Stomach (tissue), 9 donors: Measurements from ENCODE around the gene SYNE3. TPM values are rescaled to one million over a fixed set of nuclear protein-coding genes. Genes with fewer than 3 reads are reported as not detected.
A peak's percentile ranks its signal among the peaks of the same experiment; 100 is the strongest.

Experiments
- DNase-seq, 2 donors: peaks; one replicate each; pipeline versions ENCODE4 v3.0.0 to v3.0.0-alpha.2; 2013 to 2019
- H3K27ac ChIP-seq, 5 donors: fragments of 200-600 bp in 4 of 5; sonication (generic) in 4 of 5; one replicate each; pipeline ENCODE4 v1.5.1; 2013 to 2019; ENCODE audit warnings: mild to moderate bottlenecking in 1 of 5, moderate library complexity in 1 of 5
- H3K27me3 ChIP-seq, 3 donors: fragments of 200-600 bp; sonication (generic); one replicate each; pipeline ENCODE4 v1.5.1; 2017 to 2019; ENCODE audit warnings: mixed run types in 1 of 3
- H3K36me3 ChIP-seq, 4 donors: fragments of 200-600 bp; sonication (generic); 1 replicate in 3 of 4; 2 replicates in 1 of 4; pipeline ENCODE4 v1.5.1; 2016 to 2019
- H3K4me1 ChIP-seq, 4 donors: fragments of 200-600 bp; sonication (generic); one replicate each; pipeline ENCODE4 v1.5.1; 2016 to 2019
- H3K4me3 ChIP-seq, 4 donors: fragments of 200-600 bp; sonication (generic) in 3 of 4; one replicate each; pipeline ENCODE4 v1.5.1; 2016 to 2019; ENCODE audit warnings: mild to moderate bottlenecking in 1 of 4
- H3K9me3 ChIP-seq, 4 donors: fragments of 200-600 bp; sonication (generic); one replicate each; pipeline ENCODE4 v1.5.1; 2016 to 2019
- CTCF ChIP-seq, 7 experiments: fragments of 450-650 bp in 4 of 7; fragments of 200-600 bp in 3 of 7; sonication (generic) in 3 of 7; IDR thresholded peaks; one replicate each; pipeline ENCODE4 v1.5.1; 2016 to 2019; ENCODE audit warnings: antibody characterized with exemption in 7 of 7, control low read depth in 2 of 7, mild to moderate bottlenecking in 1 of 7
- EP300 ChIP-seq: sonication (generic); formaldehyde crosslinking; IDR thresholded peaks from one replicate; pipeline ENCODE4 v1.6.1; 2017; ENCODE audit warnings: antibody characterized with exemption
- POLR2A ChIP-seq, 4 donors: fragments of 450-650 bp; IDR thresholded peaks; one replicate each; pipeline ENCODE4 v1.6.1; 2016; ENCODE audit warnings: antibody characterized with exemption in 4 of 4, control low read depth in 2 of 4, mild to moderate bottlenecking in 1 of 4, moderate library complexity in 1 of 4
- POLR2AphosphoS5 ChIP-seq, 3 donors: sonication (generic); formaldehyde crosslinking; IDR thresholded peaks; one replicate each; pipeline ENCODE4 v1.6.1; 2016; ENCODE audit warnings: antibody characterized with exemption in 3 of 3
- WGBS, 5 donors: extraction: QIAGEN DNeasy Blood & Tissue Kit in 3 of 5; methylation state at CpG; one replicate each; pipeline versions ENCODE4 v1.1.5 to v1.1.7; 2013 to 2018; 5-methylcytosine and 5-hydroxymethylcytosine counted together
- intact Hi-C: fragments of 100-400 bp; cut with DNase I; formaldehyde crosslinking; loops from one replicate; pipeline ENCODE4 v1.15.1; 2023; ENCODE audit warnings: low total_unique reads
- polyA plus RNA-seq, 3 donors: library from polyadenylated mRNA; stranded (reverse); fragments of 200-250 nt; gene quantifications; one replicate each; pipeline ENCODE4 v1.2.3, GENCODE V29; 2013
- total RNA-seq, 5 donors: library from RNA; depleted of rRNA; stranded (reverse); fragments of >200 nt; gene quantifications; one replicate each; pipeline versions ENCODE4 v1.1.0 to v1.2.3, GENCODE V29; 2014 to 2016
- donor health status: healthy with polysubstance abuse.
- donor health status: Bipolar disorder and iron deficiency.
- donor health status: healthy.

Gene SYNE3
- total and polyA plus RNA-seq, 8 donors = 0.58 to 85.2 (median 5.9) TPM

DNA sequence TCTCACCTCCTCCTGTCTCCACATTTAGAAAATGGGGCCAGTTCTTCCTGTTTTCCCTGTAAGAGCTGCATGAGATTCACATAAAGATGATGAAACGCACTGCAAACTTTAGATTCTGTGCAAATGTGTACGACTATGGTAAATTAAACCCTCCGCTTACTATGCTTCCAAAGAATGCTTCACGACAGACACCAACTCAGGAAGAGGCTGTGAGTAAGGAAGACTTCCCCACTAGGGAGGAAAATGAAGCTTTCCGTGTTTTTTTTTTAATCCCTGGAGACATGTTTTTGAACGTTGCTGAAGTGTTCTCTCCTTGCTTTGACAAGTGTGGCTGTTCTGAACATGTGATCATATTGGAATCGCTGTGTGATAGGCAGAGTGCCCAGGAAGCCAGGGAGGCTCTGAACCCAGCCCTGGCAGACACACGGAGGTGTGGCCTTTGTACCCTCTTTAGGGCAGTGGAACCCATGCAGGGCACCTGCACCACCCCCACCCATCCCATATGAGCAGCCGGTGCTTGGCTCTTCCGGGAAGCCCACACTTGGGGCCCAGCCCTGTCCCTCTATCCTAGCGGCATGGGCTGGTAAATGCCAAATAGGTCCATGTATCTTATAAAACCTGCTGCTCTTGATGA is 7.5 kb upstream of the SYNE3 start:
- intact Hi-C loops = no loop called here
- no peak for TF ChIP-seq CTCF (IDR thresholded peaks at IDR 0.05)
- TF ChIP-seq POLR2A (IDR thresholded peaks at IDR 0.05) = no peak
- TF ChIP-seq POLR2AphosphoS5 (IDR thresholded peaks at IDR 0.05) = no peak
- no peak for TF ChIP-seq EP300
- Histone ChIP-seq H3K36me3 (peaks cover 0 to 3% (median 0%) of the 10 kb centered on the region in 4 donors), H3K4me1 (peaks cover 29 to 80% (median 47%) of the 10 kb centered on the region in 4 donors), H3K27ac (peak overlapping the region; percentile 25 to 51 (median 33)), H3K27me3 (no peaks in the 10 kb centered on the region), H3K9me3 (no peaks in the 10 kb centered on the region), H3K4me3 (no peak overlapping the region)
- peak; percentile 45 to 56 for DNase-seq
- 27 to 41% (median 31%) methylated on average over 11 of the region's 11 CpGs for WGBS, 5 donors

GRCh38 chr14:95523051-95523814 is 6.8 kb upstream of the SYNE3 start:
- Histone ChIP-seq H3K27me3 (no peaks in the 10 kb centered on the region), H3K36me3 (peaks cover 0 to 3% (median 0%) of the 10 kb centered on the region in 4 donors), H3K4me1 (peaks cover 33 to 87% (median 54%) of the 10 kb centered on the region in 4 donors), H3K27ac (peak overlapping the region in 4 of 5 donors; percentile 25 to 43 (median 30)), H3K9me3 (no peaks in the 10 kb centered on the region), H3K4me3 (no peak overlapping the region)
- TF ChIP-seq CTCF (IDR thresholded peaks at IDR 0.05) (no peak), POLR2A (IDR thresholded peaks at IDR 0.05) (no peak)
- intact Hi-C loops = no loop called here
- peak in 1 of 2 donors; percentile 47 for DNase-seq
- WGBS, 5 donors = 15 to 41% (median 36%) methylated on average over 12 of the region's 12 CpGs

DNA sequence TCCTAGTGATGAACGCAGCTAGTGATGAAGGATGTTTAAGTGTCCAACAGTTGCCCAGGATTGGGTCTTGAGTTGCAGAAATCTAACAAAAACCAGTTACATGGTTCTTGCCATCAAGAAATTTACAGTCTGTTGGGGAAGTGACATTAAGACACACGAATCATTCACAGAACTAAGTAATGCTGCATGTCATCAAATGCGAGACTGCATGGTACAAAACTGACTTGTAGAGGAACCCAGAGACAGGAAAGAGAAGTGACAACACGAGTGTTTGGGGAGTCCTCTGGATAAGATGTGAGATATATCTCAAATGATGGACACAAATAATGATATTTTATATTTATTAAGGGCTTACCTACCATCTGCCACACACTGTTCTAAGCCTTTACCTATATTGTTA is 6.1 kb upstream of the SYNE3 start:
- Histone ChIP-seq H3K4me1 (peaks cover 35 to 91% (median 59%) of the 10 kb centered on the region in 4 donors), H3K36me3 (peaks cover 0 to 3% (median 0%) of the 10 kb centered on the region in 4 donors), H3K27me3 (no peaks in the 10 kb centered on the region), H3K27ac (peak overlapping the region in 1 of 5 donors; percentile 33), H3K9me3 (no peaks in the 10 kb centered on the region), H3K4me3 (no peak overlapping the region)
- TF ChIP-seq CTCF (IDR thresholded peaks at IDR 0.05) = no peak
- no peak for TF ChIP-seq POLR2A (IDR thresholded peaks at IDR 0.05)
- TF ChIP-seq POLR2AphosphoS5 (IDR thresholded peaks at IDR 0.05) = no peak
- no peak for TF ChIP-seq EP300
- 66 to 88% (median 83%) methylated on average over 4 of the region's 4 CpGs for WGBS, 5 donors
- no peak for DNase-seq
- intact Hi-C loops = no loop called here

- Histone ChIP-seq H3K4me1 (peaks cover 39 to 91% (median 61%) of the 10 kb centered on the region in 4 donors), H3K36me3 (peaks cover 0 to 3% (median 0%) of the 10 kb centered on the region in 4 donors), H3K9me3 (no peaks in the 10 kb centered on the region), H3K4me3 (no peak overlapping the region), H3K27ac (no peak overlapping the region), H3K27me3 (no peaks in the 10 kb centered on the region)
- WGBS, 5 donors = 83 to 94% (median 91%) methylated on average over 11 of the region's 11 CpGs
- no peak for DNase-seq
- intact Hi-C loops = no loop called here
- TF ChIP-seq CTCF (IDR thresholded peaks at IDR 0.05) (no peak), POLR2A (IDR thresholded peaks at IDR 0.05) (no peak), POLR2AphosphoS5 (IDR thresholded peaks at IDR 0.05) (no peak), EP300 (no peak)
Observed at GRCh38 chr14:95522116-95522515, 5.7 kb upstream of the SYNE3 start.
